GM19468 (cell line): ENCODE results near the gene ZNF423.

ENCODE experiments used
- ATAC-seq: cut with Tn5 transposase; IDR thresholded peaks from one replicate; pipeline ENCODE4 v1.9.1; 2021; ENCODE audit warnings: mild to moderate bottlenecking, moderate library complexity, moderate number of reproducible peaks; ENCODE audit not compliant: unreplicated experiment; ENCODE audit errors: extremely low read depth

ZNF423 gene

DNA sequence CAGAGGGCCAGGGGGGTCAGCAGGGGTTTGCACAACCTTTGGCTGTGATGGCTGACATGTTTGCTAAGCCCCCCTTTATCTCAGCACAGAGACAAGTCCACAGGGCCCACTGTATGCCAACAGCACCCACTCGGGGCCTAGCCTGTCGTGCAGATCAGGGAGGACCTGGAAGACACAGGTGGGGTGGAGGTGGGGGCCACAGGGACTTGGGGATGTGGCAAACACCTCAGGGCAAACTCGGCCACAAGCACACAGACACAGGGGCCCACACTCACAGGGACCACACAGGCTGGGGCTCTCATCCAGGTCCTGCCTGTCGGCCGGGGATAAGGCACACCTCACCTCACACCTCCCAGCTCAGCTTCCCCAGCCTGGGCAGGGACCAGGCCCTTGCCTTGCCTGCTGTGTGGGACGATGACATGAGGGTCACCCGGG, 394.4 kb downstream of the ZNF423 start:
- ATAC-seq = no peak

DNA sequence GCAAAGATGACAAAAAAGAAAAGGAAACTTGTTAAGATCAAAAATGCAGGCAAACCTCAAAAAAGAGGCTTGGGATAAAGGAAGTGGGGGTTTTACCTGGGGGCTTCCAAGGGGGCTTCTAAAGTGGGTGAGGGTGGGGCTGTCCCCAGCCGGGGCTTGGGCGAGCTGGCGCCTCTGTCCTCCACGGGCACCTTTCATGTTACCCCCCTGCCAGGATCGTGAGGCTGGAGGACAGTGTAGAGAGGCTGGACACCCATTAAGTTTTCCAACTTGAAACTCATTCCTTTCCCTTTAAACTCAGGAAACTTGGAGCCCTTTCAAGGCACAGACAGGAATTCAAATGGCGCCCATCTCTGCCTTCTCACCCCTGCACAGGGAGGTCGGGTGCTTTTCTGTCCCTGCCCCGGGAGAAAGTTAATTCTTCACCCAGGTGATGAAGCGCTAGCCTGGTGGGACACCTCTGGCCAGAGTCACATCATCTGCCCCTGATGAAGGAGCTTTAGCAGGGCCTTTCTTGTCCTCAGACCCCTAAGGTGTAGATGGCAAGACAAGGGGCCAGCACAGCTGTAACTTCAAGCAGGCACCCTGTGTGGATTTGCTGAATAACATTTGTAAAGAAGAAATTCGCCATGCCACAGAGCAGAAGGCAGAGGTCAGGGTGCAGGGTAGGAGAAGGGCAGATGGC, 395.0 kb downstream of the ZNF423 start:
- ATAC-seq = no peak

DNA sequence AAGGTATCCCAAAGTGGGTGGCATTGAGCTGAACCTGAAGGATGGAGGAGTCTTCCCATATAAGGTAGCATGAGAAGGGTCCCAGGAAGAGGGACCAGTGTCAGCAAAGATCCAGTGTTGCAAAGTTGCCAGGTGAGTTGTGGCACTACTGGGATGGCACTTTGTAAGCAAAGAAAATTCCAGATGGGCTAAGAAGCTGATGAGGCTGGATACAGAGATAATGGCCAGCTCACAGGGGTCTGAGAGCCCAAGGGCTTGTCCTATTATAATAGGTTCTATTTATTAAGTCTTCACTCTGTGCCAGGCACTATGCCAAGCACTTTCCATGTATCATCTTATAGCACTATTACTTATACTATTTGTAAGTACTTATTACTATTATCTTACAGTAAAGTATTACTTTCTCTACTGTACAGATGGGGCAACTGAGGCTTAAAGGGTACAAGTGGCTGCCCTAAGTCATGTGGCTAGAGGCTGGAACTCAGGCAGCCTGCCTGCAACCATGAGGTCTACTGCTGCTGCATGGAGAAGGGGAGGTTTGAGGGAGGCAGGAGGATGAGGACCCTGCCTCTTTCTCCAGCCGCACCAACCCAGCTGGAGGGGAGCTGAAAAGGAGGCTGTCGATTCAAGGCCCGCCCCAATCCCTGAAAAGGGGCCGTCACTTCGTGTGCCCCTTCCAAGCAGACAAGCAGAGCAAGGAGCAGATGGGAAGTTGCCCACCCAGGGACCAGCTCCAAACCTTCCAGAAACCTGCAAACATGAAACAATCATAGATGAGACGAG, 395.8 kb downstream of the ZNF423 start:
- no peak for ATAC-seq

DNA sequence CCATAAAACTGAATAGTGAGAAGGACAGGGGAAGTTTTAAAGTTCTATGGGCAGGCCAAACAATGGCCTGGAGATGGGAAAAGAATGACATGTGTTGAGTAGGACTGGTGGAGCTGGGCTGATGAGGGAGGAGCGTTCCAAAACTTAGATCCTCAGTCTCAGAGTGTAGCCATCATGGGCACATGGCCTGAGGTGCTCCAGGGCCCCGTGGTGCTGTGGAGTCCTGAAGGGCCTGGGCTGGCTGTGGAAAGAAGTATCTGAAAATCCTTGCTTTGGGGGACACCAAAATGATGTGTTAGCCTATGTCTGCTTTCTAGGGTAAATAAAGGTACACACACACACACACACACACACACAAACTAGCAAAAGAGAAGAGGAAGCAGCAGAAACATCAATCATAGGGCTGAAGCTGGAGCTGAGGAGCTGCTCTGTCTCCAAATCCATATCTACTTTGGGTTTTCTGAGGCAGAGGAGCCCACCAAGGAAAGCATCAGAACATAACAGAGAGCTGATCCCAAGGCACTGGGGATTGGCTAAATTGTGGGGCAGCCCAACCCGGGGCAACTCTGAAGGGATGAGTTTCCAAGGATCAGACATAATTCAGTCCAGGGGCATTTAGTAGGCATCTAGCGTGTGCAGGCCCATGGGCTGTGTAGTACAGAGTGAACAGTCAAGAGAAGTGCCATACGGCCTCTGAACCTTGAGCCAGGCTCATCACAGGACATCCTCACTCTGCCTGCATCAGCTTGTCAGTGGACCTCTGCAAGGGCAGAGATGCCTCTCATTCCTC, 397.1 kb downstream of the ZNF423 start:
- no peak for ATAC-seq

DNA sequence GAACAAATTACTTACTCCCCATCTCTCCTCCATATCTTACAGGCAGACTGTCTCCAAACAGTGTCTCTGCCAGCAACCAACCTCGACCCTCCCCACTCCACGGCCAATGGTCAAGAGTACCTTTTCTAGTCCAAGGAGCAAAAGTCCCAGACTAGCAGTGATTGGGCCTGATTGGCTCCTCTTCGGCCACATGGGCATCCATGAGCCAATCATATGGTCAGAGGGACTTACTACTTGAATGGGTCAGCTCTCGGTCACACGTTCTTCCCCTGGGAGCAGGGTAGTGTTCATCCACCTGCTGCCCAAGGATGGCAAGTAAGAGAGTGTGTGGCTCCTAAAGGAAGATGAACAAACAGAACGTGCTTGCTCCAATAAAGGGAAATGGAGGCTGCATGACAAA, 397.7 kb downstream of the ZNF423 start:
- no peak for ATAC-seq

DNA sequence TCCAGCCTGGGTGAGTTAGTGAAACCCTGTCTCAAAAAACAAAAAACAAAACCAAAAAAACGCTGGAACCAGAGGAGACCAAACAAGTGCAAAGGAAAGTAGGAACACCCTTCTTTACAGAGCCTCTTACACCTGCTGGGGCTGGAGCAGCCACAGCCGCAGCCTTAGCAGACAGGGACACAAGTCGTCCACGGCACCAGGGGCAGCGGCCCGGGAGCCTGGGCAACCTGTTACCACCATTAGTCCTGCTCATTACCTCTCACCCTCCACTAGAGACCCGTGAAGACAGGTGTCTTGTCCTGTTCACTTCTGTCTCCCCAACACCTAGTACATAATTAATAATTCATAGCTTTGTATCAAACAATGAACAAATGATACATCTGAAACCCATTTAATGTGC, 398.7 kb downstream of the ZNF423 start:
- no peak for ATAC-seq

DNA sequence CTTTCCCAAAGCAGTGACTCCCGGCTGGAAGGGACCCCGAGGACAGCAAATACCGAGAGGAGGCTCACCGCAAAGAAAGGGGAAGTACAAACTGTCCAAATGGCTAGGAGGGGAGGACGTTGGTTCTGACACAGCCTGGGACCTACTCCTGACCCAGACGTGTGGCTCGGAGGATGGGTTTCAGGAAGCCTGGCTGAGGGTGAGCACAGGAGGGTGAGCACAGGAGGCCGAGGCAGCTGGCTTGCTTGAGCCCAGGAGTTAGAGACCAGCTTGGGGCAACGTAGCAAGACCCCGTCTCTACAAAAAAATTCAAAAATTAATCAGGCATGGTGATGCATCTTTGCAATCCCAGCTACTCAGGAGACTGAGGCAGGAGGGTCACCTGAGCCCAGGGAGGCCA, 399.1 kb downstream of the ZNF423 start:
- ATAC-seq = no peak

DNA sequence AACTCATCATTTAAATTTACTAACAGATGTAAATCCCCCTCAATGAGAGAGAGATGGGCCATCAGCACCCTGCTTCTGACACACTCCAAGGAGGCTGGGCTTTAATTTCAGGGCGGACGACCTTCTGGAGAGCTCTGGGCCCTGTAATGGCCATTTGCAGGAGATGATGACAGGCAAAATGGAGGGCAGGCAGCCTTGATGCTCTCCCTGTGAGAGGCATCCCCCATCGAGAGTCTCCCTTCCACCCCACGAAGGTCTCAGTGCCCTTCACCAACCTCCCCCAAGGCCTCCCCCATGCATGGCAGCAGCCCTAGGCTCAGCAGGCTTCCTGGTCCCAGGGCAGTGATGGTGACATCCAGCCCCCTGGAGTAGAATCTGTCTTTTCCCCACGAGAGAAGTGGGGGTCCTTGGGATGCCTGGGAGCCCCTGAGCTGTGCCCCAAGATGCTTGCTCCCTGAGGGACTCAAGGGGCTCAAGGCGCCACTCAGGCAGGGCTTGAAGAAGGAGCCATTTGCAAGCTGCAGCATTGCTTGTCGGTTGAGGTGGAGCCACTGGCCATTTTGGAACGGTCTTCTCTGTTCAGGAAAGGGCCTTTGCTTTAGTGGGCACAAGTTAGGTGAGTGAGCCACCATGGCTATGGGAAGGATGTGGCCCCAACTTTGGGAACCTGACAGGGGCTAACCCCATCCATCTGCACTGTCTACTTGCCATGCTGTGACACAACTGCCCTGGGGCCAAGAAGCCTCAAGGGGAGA, 399.7 kb downstream of the ZNF423 start:
- ATAC-seq = no peak

DNA sequence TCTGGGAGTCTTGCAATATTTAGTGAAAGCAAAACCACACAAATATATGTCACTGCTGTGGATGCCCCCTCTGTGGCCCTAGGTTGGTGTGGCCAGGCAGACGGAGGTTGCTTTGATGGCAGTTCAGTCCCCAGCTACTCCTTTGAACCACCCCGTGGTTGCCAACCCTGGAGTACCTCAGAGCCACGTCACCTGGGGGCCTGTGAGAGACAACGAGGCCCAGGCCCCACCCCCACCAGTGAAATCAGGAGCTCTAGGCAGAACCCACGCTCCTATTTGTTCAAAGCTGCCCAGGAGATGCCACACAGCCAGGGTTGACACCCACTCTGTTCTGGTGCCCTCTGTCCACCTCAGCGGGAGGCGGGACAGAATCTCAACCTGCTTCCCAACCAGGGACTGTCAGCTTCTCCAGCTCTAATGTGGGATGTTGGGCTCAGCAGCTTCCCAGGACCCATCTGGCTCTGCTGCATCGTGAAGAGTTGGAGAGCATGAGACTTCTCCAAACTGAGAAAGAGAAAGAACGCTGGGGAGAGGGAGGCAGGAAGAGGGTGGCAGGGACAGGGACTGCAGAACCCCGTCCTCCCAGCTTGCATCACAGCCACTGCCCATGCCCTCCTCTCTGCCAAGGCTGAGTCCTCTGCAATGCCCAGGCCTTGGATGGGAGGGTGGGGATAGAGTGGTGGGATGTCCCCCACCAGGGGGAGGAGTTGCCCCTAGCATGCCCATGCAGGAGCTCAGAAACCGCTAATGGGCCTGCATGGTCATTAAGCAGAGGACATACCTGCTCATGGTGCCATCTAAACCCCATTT, 400.5 kb downstream of the ZNF423 start:
- no peak for ATAC-seq

DNA sequence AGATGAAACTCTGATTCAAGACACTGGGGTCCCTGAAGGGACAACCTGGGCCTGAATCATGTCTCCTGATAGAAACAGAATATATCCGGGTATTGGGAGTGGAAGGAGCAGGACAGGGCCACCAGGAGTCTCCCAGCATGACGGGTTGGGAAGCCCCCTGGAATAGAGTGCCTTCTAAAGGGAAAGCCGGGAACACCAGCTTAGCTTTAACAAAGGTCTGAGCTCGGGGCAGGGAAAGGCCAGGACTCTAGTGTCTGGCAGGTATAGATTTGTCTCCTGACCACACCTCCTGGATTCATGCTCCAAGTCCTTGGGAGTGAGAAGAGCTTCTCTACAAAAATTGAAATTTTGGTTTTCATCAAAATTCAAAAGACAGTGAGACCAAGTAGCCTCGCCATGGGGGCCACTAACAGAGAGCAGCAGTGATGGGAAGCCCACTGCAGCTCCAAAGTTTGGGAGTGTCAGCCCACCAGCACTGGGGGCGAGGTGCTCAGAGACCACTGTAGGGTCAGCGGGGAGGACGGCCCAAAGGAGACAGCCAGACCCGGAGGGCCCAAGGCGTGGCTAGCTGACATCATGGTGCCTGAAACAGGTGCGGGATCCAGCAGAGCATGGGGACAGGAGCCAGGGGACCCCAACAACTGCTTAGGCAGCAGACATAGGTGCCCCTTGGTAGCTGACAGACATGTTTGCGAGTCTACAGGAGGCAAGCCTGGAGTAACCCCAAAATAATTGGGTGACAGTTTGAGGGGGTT, 401.3 kb downstream of the ZNF423 start:
- ATAC-seq = no peak

DNA sequence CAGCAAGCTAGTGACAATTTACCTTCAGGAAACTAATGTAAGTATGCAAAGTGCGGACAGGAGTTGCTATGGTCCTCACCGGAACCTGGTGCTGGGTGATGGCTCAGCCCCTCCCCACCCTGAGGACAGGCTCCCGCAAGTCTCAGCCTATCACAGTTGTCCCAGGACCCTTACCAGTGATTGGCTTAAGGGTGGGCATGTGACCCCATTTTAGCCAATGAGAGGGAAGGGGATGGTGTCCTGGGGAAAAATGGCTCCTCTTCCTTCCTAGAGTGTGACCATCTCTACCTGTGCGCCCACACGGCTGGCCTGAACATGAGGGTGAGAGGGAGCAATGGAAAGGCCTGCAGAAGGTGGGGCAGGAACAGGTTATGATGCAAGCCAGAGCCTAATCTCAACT, 401.9 kb downstream of the ZNF423 start:
- ATAC-seq = no peak

DNA sequence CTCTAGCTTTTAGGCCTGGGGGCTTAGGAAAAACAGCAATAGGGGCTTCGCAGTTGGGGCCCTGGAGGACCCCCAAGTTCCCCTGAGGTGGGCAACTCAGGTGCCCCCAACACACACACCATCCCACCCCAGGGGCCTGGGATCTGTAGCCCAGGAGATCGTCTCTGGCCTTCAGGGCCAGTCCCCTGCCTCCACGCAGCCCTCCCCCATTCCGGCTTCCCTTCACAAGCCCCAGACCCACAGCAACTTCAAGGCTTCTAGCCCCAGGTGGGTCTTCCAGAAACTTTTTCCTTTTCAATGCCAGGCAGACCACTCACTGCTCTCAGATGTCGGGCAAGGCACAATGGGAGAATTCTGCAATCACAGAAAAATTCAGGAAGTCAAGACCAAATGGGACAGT, 402.9 kb downstream of the ZNF423 start:
- no peak for ATAC-seq

DNA sequence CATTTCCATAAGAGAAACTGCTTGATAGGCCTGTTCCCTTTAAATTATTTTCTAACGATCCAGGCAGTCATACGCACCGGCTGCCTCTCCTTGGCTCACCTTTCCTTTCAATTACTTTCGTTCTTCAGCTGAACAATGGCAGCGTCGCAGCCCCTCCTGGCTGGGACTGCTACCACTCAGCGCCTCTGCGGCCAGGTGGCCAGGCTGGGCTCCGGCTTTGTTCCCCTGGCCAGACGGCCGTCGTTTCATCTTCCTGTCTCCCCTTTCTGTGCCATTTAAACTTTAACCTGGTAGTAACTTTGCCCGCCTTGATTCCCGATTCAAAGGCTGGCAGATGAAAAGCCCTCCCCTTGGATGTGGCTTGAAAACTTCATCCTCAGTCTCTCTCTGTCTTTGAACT, 403.3 kb downstream of the ZNF423 start:
- ATAC-seq = no peak

DNA sequence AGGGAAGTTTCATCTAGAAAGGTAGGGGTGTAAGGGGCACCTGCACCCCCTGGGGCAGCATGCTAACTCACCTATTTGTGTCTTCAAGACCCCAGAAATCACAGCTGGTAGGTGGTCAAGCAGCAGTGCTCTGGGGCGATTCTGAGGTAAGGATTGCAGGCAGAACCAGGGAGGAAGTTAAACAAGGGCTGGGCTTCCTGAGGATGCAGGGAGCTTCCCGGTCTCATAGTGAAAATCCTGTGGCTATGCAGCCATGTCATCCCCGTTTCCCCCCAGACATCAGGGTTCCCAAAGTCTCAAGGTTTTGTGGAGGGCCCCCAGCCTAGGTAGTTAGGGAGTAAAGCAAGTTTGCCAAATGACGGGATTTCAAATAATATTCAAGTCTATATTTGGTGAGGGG, 403.8 kb downstream of the ZNF423 start:
- no peak for ATAC-seq

DNA sequence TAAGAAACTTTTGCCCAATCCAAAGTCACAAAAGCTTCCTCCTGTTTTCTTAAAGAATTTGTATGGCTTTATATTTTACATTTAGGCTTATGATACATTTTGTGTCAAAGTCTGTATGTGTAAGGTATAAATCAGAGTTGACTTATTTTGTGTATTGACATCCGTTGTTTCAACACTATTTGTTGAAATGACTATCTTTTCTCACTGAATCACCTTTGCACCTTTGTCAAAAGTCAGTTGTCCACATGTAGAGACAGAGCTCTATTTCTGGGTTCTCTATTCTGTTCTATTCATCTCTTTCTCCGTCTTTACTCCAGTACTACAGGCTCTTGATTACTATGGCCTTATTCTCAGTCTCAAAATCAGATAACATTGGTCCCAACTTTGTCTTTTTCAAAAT, 409.1 kb downstream of the ZNF423 start:
- ATAC-seq = no peak

DNA sequence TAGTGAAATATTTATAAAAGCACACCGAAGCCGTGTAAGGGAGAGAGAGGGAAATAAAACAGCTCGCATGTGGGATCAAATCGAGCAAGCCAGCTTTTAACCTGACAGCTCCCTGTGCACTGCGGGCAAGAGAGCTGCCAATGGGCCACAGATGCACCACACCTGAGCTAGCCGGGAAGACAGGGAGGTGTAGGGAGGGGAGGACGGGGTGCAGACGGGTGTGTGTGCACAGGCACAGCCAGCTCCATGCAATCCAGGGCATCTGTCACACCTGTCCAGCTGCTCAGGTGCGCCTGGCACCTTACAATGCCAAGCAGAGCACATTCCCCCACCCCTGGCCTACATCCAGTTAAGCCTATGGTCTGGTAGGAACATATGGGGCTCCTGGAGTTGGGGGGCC, 412.3 kb downstream of the ZNF423 start:
- no peak for ATAC-seq

DNA sequence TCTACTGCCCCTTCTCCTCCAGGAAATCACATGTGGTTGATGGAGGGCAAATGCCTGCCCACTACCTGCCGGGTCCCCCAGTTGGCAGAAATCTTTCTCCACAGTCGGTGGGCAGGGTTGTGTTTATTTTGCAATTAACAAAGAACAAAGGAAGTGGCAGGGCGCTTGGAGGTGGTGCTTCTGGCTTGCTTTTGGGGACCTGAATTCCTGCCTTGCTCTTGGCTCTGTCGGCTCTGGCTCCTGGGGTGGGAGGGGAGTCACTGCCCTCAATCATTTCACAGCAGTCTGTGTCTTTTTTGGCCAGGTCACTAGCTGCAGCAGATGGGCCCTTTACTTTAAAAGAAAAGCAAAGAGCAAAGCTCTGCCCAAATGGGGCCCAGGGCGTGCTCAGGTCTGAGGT, 413.1 kb downstream of the ZNF423 start:
- no peak for ATAC-seq

DNA sequence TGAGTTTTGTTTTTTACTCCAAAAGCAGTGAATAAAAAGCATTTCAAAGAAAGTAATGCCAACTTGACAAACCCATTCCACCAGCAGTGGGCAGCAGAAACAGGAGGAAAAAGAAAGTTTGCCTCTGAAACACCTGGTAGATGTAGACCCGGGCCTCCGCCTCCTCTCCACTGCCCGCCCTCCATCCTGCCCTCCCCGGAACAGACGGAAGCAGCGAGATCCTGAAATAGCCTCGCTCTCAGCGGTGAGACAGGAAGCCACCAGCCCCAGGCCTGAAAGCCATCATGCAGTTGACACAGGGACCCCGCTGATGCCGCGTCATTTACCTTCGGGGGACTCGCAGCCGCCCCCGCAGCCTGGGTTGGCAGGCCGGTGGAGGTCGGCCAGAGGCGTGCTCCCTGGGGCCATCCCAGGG, 414.5 kb downstream of the ZNF423 start:
- no peak for ATAC-seq
